ENCODE measurements around the gene XCL1. TPM values are rescaled to one million over a fixed set of nuclear protein-coding genes. Genes with fewer than 3 reads are reported as not detected.

Gene XCL1
- total RNA-seq, 1 experiment from 2014 or later, result 0.26 TPM

- no peak for DNase-seq
- no peak overlapping the region for H4K5ac ChIP-seq (ENCODE audit: insufficient read length, low read depth, low read length)
- H3K9ac ChIP-seq (ENCODE audit: extremely low read depth, insufficient read length, low read length), result no peak overlapping the region
- H3K4me1 ChIP-seq (ENCODE audit: insufficient read depth, low read length), result peaks cover 6% of the 10 kb centered on the region; the same call in 1 of the 2 replicates
- H3K9me3 ChIP-seq (ENCODE audit: control insufficient read depth, low read depth, low read length), result no peaks in the 10 kb centered on the region
- no peak overlapping the region for H2AK5ac ChIP-seq (ENCODE audit: insufficient read length, low read length)
- no CpG with 5 or more reads among the region's 1 CpG for WGBS (ENCODE audit: extremely low coverage, insufficient read length, low lambda C conversion rate)
- H3K14ac ChIP-seq (ENCODE audit: insufficient read depth, low read length), result no peak overlapping the region
- no peaks in the 10 kb centered on the region for H3K79me1 ChIP-seq (ENCODE audit: insufficient read depth, low read depth, low read length, poor library complexity, severe bottlenecking)
- no peak overlapping the region for H3K4me2 ChIP-seq (ENCODE audit: insufficient read depth, insufficient read length, low read length)
- no peak overlapping the region for H2BK5ac ChIP-seq (ENCODE audit: insufficient read length, low read length)
- no peak overlapping the region for H3K27ac ChIP-seq (ENCODE audit: insufficient read length, low read depth, low read length)
- no peak overlapping the region for H2BK120ac ChIP-seq (ENCODE audit: low read depth, low read length, poor library complexity, severe bottlenecking)
- TF ChIP-seq, protein P1, sequence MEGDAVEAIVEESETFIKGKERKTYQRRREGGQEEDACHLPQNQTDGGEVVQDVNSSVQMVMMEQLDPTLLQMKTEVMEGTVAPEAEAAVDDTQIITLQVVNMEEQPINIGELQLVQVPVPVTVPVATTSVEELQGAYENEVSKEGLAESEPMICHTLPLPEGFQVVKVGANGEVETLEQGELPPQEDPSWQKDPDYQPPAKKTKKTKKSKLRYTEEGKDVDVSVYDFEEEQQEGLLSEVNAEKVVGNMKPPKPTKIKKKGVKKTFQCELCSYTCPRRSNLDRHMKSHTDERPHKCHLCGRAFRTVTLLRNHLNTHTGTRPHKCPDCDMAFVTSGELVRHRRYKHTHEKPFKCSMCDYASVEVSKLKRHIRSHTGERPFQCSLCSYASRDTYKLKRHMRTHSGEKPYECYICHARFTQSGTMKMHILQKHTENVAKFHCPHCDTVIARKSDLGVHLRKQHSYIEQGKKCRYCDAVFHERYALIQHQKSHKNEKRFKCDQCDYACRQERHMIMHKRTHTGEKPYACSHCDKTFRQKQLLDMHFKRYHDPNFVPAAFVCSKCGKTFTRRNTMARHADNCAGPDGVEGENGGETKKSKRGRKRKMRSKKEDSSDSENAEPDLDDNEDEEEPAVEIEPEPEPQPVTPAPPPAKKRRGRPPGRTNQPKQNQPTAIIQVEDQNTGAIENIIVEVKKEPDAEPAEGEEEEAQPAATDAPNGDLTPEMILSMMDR (conservative IDR thresholded peaks at IDR 0.05), result no peak
- H3K79me2 ChIP-seq (ENCODE audit: insufficient read depth, low read length), result no peaks in the 10 kb centered on the region
- no peak overlapping the region for H2BK15ac ChIP-seq (ENCODE audit: low read depth, low read length)
- no peak overlapping the region for H3T11ph ChIP-seq (ENCODE audit: low read length)
- Mint-ChIP-seq H3K27ac (no peak overlapping the region), H3K9me3 (no peaks in the 10 kb centered on the region; a peak in 1 of 5 replicates), H3K4me3 (no peak overlapping the region), H3K27me3 (ENCODE audit: low read depth) (no peaks in the 10 kb centered on the region), H3K4me1 (peaks cover 15 to 24% of the 10 kb centered on the region in 2 experiments), H3K36me3 (ENCODE audit: insufficient read depth in 1 of 3, low read depth in 3 of 3) (peaks cover 0 to 1% (median 0%) of the 10 kb centered on the region in 3 experiments; a peak in 1 of 7 replicates)
- no peak overlapping the region for H2BK12ac ChIP-seq (ENCODE audit: insufficient read length, low read depth, low read length)
- no peaks in the 10 kb centered on the region for H3K27me3 ChIP-seq (ENCODE audit: insufficient read depth, low read length)
- no peak overlapping the region for H2AFZ ChIP-seq (ENCODE audit: low read length)
- H4K20me1 ChIP-seq (ENCODE audit: control insufficient read depth, insufficient read depth, insufficient read length), result no peaks in the 10 kb centered on the region
- H3K18ac ChIP-seq (ENCODE audit: insufficient read length, low read depth, low read length), result no peak overlapping the region
- no peak overlapping the region for H4K91ac ChIP-seq (ENCODE audit: insufficient read length, low read depth, low read length)
- H3K23ac ChIP-seq (ENCODE audit: insufficient read length, low read depth, low read length), result no peak overlapping the region
- H3K23me2 ChIP-seq (ENCODE audit: insufficient read length, low read depth, low read length, poor library complexity, severe bottlenecking), result no peaks in the 10 kb centered on the region
- no peak overlapping the region for H3K56ac ChIP-seq (ENCODE audit: insufficient read length, low read depth, low read length)
- H3K4ac ChIP-seq (ENCODE audit: low read depth, low read length), result no peak overlapping the region
- H2BK20ac ChIP-seq (ENCODE audit: low read depth, low read length, poor library complexity, severe bottlenecking), result no peak overlapping the region
- no peak overlapping the region for H4K8ac ChIP-seq (replicated peaks; ENCODE audit: insufficient read length, low read depth, low read length)
Measured at GRCh38 chr1:168568346-168568745, 8.1 kb upstream of the XCL1 start.
